IMR-90 (cell line): ENCODE results near the gene LTBP1.

Experiments
- BHLHE40 ChIP-seq: fragments of 150-350 bp; IDR thresholded peaks from 2 replicates; pipeline ENCODE4 v1.6.1; 2016; ENCODE audit warnings: mild to moderate bottlenecking, low read depth, low read length
- CEBPB ChIP-seq: IDR thresholded peaks from 2 replicates; pipeline ENCODE4 v1.6.1; 2012; ENCODE audit warnings: low read depth, low read length, improper control_type of control experiment
- CHD1 ChIP-seq: IDR thresholded peaks from 2 replicates; pipeline ENCODE4 v1.6.1; 2012; ENCODE audit warnings: low read depth, low read length, improper control_type of control experiment
- FOS ChIP-seq: fragments of 150-350 bp; IDR thresholded peaks from 2 replicates; pipeline ENCODE4 v1.6.1; 2016; ENCODE audit warnings: low read depth, low read length
- MAZ ChIP-seq: IDR thresholded peaks from 2 replicates; pipeline ENCODE4 v1.6.1; 2012; ENCODE audit warnings: low read depth, mild to moderate bottlenecking, low read length, improper control_type of control experiment, moderate library complexity, borderline replicate concordance
- POLR2A ChIP-seq: IDR thresholded peaks from 2 replicates; pipeline ENCODE4 v1.6.1; 2012; ENCODE audit warnings: mild to moderate bottlenecking, low read depth, low read length
- RAD21 ChIP-seq: IDR thresholded peaks from 2 replicates; pipeline ENCODE4 v1.6.1; 2012; ENCODE audit warnings: low read length, improper control_type of control experiment
- RFX5 ChIP-seq: IDR thresholded peaks from 2 replicates; pipeline ENCODE4 v1.8.0; 2012; ENCODE audit warnings: low read depth, mild to moderate bottlenecking, low read length, moderate library complexity
- USF2 ChIP-seq: fragments of 150-350 bp; IDR thresholded peaks from 2 replicates; pipeline ENCODE4 v1.6.1; 2017; ENCODE audit warnings: mild to moderate bottlenecking, antibody characterized with exemption, low read length, low read depth
- TF ChIP-seq, protein P1 (sequence below): conservative IDR thresholded peaks from 2 replicates; pipeline ENCODE4 v1.5.1; 2012; ENCODE audit warnings: mild to moderate bottlenecking, low read depth, low read length, improper control_type of control experiment
- TF ChIP-seq, protein P2 (sequence below): fragments of 150-350 bp; IDR thresholded peaks from 2 replicates; pipeline ENCODE4 v1.6.1; 2016; ENCODE audit warnings: low read depth, mild to moderate bottlenecking, low read length, moderate library complexity, borderline replicate concordance

GRCh38 chr2:33366473-33366872 is 419.7 kb downstream of the LTBP1 start:
- TF ChIP-seq, protein P1, sequence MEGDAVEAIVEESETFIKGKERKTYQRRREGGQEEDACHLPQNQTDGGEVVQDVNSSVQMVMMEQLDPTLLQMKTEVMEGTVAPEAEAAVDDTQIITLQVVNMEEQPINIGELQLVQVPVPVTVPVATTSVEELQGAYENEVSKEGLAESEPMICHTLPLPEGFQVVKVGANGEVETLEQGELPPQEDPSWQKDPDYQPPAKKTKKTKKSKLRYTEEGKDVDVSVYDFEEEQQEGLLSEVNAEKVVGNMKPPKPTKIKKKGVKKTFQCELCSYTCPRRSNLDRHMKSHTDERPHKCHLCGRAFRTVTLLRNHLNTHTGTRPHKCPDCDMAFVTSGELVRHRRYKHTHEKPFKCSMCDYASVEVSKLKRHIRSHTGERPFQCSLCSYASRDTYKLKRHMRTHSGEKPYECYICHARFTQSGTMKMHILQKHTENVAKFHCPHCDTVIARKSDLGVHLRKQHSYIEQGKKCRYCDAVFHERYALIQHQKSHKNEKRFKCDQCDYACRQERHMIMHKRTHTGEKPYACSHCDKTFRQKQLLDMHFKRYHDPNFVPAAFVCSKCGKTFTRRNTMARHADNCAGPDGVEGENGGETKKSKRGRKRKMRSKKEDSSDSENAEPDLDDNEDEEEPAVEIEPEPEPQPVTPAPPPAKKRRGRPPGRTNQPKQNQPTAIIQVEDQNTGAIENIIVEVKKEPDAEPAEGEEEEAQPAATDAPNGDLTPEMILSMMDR: no peak
- TF ChIP-seq FOS (no peak), POLR2A (no peak), BHLHE40 (no peak), USF2 (no peak), CEBPB (no peak), RFX5 (no peak), CHD1 (no peak), MAZ (no peak), RAD21 (no peak)
- TF ChIP-seq, protein P2, sequence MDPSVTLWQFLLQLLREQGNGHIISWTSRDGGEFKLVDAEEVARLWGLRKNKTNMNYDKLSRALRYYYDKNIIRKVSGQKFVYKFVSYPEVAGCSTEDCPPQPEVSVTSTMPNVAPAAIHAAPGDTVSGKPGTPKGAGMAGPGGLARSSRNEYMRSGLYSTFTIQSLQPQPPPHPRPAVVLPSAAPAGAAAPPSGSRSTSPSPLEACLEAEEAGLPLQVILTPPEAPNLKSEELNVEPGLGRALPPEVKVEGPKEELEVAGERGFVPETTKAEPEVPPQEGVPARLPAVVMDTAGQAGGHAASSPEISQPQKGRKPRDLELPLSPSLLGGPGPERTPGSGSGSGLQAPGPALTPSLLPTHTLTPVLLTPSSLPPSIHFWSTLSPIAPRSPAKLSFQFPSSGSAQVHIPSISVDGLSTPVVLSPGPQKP: no peak
